Measurements from ENCODE around the gene CTU2.

CTU2 gene

GRCh38 chr16:88760424-88761142 lies 54.3 kb downstream of the CTU2 start:
- no peak for DNase-seq (ENCODE audit: low read depth in 2 of 2)

GRCh38 chr16:88761143-88761534 lies 54.8 kb downstream of the CTU2 start:
- no peak for DNase-seq (ENCODE audit: low read depth in 2 of 2)

- DNase-seq (ENCODE audit: low read depth in 2 of 2): no peak
These were observed 55.5 kb downstream of the CTU2 start for GRCh38 chr16:88761830-88762229.

GRCh38 chr16:88762258-88762870 lies 56.1 kb downstream of the CTU2 start:
- no peak for DNase-seq (ENCODE audit: low read depth in 2 of 2)

- no peak for DNase-seq (ENCODE audit: low read depth in 2 of 2)
These were observed 56.6 kb downstream of the CTU2 start for GRCh38 chr16:88762941-88763340.

- DNase-seq (ENCODE audit: low read depth in 2 of 2): no peak
These were observed 57.3 kb downstream of the CTU2 start for GRCh38 chr16:88763502-88764053.

- DNase-seq (ENCODE audit: low read depth in 2 of 2): no peak
These were observed 57.8 kb downstream of the CTU2 start for GRCh38 chr16:88764080-88764479.

- DNase-seq (ENCODE audit: low read depth in 2 of 2): no peak
These were observed 58.6 kb downstream of the CTU2 start for GRCh38 chr16:88764913-88765349.
